OCI-LY1 (cell line): Measurements from ENCODE around the gene DCUN1D5.

Experiments used
- CTCF ChIP-seq: fragments of 200-600 bp; sonication (generic), shearing (Covaris generic); IDR thresholded peaks from 2 replicates; pipeline ENCODE4 v1.5.1; 2017; ENCODE audit warnings: mild to moderate bottlenecking, antibody characterized with exemption, low read length, moderate library complexity, mixed read lengths
- EZH2 ChIP-seq: fragments of 200-600 bp; sonication (generic), shearing (Covaris generic); IDR thresholded peaks from 2 replicates; pipeline ENCODE4 v1.8.0; 2017; ENCODE audit warnings: borderline replicate concordance, mixed run types, mild to moderate bottlenecking, antibody characterized with exemption, low read length, moderate library complexity, mixed read lengths

DNA sequence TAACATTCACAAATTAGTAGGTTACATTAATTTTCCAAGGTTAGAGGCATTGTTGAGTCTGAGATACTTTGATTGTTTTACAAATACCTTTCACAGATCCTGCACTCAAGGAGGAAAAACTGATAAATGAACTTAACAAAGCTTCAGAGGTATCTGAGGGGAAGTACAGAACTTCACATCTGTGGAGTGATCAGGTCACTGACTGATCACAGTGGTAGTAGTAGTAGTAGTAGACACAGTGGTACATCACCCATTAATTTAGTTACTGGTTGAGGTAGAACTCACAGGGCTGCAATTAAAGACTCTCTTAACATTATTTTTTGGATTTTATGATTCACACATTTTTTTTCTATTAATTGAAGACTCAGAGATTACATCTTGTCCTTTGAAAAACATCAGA lies 56.7 kb downstream of the DCUN1D5 start:
- no peak for TF ChIP-seq CTCF
- no peak for TF ChIP-seq EZH2
